ENCODE results near the gene JOSD1. TPM values are rescaled to one million over a fixed set of nuclear protein-coding genes. Genes with fewer than 3 reads are reported as not detected.

Gene JOSD1
- total RNA-seq, 1 donor from 2014 or later = 59.6 TPM

- Mint-ChIP-seq H3K27me3 (ENCODE audit: low read depth) (no peaks in the 10 kb centered on the region), H3K4me1 (no peaks in the 10 kb centered on the region), H3K4me3 (no peak overlapping the region), H3K36me3 (peaks cover 29% of the 10 kb centered on the region), H3K27ac (no peak overlapping the region), H3K9me3 (no peaks in the 10 kb centered on the region)
- DNase-seq (ENCODE audit: low spot score in 2 of 2, unreplicated experiment in 2 of 2) = no peak
- TF ChIP-seq, protein P1, sequence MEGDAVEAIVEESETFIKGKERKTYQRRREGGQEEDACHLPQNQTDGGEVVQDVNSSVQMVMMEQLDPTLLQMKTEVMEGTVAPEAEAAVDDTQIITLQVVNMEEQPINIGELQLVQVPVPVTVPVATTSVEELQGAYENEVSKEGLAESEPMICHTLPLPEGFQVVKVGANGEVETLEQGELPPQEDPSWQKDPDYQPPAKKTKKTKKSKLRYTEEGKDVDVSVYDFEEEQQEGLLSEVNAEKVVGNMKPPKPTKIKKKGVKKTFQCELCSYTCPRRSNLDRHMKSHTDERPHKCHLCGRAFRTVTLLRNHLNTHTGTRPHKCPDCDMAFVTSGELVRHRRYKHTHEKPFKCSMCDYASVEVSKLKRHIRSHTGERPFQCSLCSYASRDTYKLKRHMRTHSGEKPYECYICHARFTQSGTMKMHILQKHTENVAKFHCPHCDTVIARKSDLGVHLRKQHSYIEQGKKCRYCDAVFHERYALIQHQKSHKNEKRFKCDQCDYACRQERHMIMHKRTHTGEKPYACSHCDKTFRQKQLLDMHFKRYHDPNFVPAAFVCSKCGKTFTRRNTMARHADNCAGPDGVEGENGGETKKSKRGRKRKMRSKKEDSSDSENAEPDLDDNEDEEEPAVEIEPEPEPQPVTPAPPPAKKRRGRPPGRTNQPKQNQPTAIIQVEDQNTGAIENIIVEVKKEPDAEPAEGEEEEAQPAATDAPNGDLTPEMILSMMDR (IDR thresholded peaks at IDR 0.05; ENCODE audit: unreplicated experiment) = no peak
These were observed 41.6 kb upstream of the JOSD1 start for GRCh38 chr22:38742176-38742942.

DNA sequence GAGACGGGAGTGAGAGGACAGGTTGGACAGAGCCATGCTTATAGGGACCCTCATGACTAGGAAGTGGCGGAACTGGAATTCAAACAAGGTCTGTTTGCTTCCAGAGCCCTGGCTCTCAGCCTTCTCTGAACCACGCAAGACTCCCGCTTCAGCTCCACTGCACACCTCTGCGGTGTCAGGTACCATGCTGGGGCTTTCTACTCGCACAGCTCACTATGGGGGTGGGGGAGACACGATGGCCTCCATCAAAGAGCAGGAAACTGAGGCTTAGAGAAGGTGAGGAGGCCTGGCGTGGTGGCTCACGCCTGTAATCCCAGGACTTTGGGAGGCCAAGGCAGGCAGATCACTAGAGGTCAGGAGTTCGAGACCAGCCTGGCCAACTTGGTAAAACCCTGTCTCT, 40.8 kb upstream of the JOSD1 start:
- H3K9me3 Mint-ChIP-seq = no peaks in the 10 kb centered on the region
- no peak overlapping the region for H3K4me3 Mint-ChIP-seq
- TF ChIP-seq, protein P1 (IDR thresholded peaks at IDR 0.05; ENCODE audit: unreplicated experiment) = no peak
- no peaks in the 10 kb centered on the region for H3K27me3 Mint-ChIP-seq (ENCODE audit: low read depth)
- H3K27ac Mint-ChIP-seq = no peak overlapping the region
- peaks cover 32% of the 10 kb centered on the region for H3K36me3 Mint-ChIP-seq
- no peaks in the 10 kb centered on the region for H3K4me1 Mint-ChIP-seq
- no peak for DNase-seq (ENCODE audit: low spot score in 2 of 2, unreplicated experiment in 2 of 2)

DNA sequence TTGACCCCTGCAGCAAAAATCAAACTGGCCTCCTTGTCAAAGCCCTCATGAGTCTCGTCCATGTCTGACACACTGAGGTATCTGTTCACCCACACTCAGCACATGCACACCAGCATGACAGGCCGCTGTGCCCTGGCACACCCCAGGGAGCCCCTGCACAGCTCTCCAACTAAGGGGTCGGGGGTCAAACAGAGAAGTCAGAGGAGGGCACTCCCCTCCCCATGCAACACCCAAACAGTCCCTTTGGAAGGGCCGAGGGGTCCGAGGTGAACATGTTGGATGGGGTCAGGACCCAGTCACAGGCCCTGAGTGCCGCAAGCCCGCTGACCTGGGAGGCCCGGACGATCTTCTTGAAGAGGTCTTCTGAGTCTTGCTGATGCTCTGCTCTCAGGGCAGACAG, 40.4 kb upstream of the JOSD1 start:
- Mint-ChIP-seq H3K27me3 (ENCODE audit: low read depth) (no peaks in the 10 kb centered on the region), H3K27ac (no peak overlapping the region)
- no peak for DNase-seq (ENCODE audit: low spot score in 2 of 2, unreplicated experiment in 2 of 2)

DNA sequence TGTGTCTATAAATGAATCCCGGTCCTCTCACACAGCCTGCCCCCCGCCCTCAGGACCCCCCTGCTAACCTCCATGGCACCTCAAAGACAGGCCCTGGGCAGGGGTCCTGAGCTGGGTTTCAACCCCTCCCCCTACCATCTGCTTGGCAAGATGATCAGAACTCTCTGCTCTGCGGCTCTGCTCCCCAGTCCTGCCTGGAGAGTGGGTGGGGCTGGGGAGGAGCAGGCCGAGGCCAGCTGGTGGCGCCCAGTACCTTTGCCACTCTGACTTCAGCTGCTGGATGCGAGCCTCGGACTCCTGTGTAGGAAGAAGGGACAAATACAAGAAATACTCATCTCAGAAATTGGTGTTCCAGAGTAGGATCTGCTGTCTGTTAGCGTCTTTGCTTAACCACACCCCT, 40.0 kb upstream of the JOSD1 start:
- no peak for DNase-seq (ENCODE audit: low spot score in 2 of 2, unreplicated experiment in 2 of 2)
- H3K27ac Mint-ChIP-seq = no peak overlapping the region
- no peaks in the 10 kb centered on the region for H3K4me1 Mint-ChIP-seq
- H3K27me3 Mint-ChIP-seq (ENCODE audit: low read depth) = no peaks in the 10 kb centered on the region
- no peaks in the 10 kb centered on the region for H3K9me3 Mint-ChIP-seq
- H3K36me3 Mint-ChIP-seq = peaks cover 32% of the 10 kb centered on the region
- TF ChIP-seq, protein P1 (IDR thresholded peaks at IDR 0.05; ENCODE audit: unreplicated experiment) = no peak
- no peak overlapping the region for H3K4me3 Mint-ChIP-seq

More for the DNA sequence above, 40.4 kb upstream of the JOSD1 start:
- no peaks in the 10 kb centered on the region for H3K9me3 Mint-ChIP-seq
- TF ChIP-seq, protein P1 (IDR thresholded peaks at IDR 0.05; ENCODE audit: unreplicated experiment) = no peak
- no peak overlapping the region for H3K4me3 Mint-ChIP-seq
- H3K36me3 Mint-ChIP-seq = peaks cover 32% of the 10 kb centered on the region
- no peaks in the 10 kb centered on the region for H3K4me1 Mint-ChIP-seq

GRCh38 chr22:38740116-38740723, 39.5 kb upstream of the JOSD1 start:
- Mint-ChIP-seq H3K27ac (no peak overlapping the region), H3K9me3 (no peaks in the 10 kb centered on the region)
- TF ChIP-seq, protein P1 (IDR thresholded peaks at IDR 0.05; ENCODE audit: unreplicated experiment) = no peak

More at GRCh38 chr22:38740116-38740723, 39.5 kb upstream of the JOSD1 start:
- H3K27me3 Mint-ChIP-seq (ENCODE audit: low read depth) = no peaks in the 10 kb centered on the region
- no peak overlapping the region for H3K4me3 Mint-ChIP-seq
- no peak for DNase-seq (ENCODE audit: low spot score in 2 of 2, unreplicated experiment in 2 of 2)
- H3K4me1 Mint-ChIP-seq = no peaks in the 10 kb centered on the region
- H3K36me3 Mint-ChIP-seq = peaks cover 31% of the 10 kb centered on the region

All from mesothelial cell of epicardium (in vitro differentiated cells).